ENCODE results near the gene CDC42BPG. TPM values are rescaled to one million over a fixed set of nuclear protein-coding genes. Genes with fewer than 3 reads are reported as not detected.

Gene CDC42BPG, protein sequence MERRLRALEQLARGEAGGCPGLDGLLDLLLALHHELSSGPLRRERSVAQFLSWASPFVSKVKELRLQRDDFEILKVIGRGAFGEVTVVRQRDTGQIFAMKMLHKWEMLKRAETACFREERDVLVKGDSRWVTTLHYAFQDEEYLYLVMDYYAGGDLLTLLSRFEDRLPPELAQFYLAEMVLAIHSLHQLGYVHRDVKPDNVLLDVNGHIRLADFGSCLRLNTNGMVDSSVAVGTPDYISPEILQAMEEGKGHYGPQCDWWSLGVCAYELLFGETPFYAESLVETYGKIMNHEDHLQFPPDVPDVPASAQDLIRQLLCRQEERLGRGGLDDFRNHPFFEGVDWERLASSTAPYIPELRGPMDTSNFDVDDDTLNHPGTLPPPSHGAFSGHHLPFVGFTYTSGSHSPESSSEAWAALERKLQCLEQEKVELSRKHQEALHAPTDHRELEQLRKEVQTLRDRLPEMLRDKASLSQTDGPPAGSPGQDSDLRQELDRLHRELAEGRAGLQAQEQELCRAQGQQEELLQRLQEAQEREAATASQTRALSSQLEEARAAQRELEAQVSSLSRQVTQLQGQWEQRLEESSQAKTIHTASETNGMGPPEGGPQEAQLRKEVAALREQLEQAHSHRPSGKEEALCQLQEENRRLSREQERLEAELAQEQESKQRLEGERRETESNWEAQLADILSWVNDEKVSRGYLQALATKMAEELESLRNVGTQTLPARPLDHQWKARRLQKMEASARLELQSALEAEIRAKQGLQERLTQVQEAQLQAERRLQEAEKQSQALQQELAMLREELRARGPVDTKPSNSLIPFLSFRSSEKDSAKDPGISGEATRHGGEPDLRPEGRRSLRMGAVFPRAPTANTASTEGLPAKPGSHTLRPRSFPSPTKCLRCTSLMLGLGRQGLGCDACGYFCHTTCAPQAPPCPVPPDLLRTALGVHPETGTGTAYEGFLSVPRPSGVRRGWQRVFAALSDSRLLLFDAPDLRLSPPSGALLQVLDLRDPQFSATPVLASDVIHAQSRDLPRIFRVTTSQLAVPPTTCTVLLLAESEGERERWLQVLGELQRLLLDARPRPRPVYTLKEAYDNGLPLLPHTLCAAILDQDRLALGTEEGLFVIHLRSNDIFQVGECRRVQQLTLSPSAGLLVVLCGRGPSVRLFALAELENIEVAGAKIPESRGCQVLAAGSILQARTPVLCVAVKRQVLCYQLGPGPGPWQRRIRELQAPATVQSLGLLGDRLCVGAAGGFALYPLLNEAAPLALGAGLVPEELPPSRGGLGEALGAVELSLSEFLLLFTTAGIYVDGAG (N-terminal part only)
- total RNA-seq (2022) (26.5 and 33.0 TPM in 2 replicates), Bru-seq, nascent RNA (percentile 51 among the genes with signal in this experiment), BruChase-seq, experiment 1, labeled RNA remaining after a 6-hour chase (percentile 70 among the genes with signal in this experiment), BruChase-seq, experiment 2, labeled RNA remaining after a 2-hour chase (percentile 71 among the genes with signal in this experiment)
- long read RNA-seq, full-length matches to known transcripts = 1 of 9 reads
- long read RNA-seq, partial matches to known transcripts = 4 of 9 reads
- long read RNA-seq, other reads (novel, unspliced or antisense) = 4 of 9 reads

- Mint-ChIP-seq H3K27ac (ENCODE audit: unreplicated experiment) (peak within 1 kb of the TSS; percentile 29), H3K27me3 (ENCODE audit: unreplicated experiment) (no peaks in the 10 kb centered on the region), H3K4me3 (ENCODE audit: low read depth, unreplicated experiment) (peak within 1 kb of the TSS; percentile 92), H3K36me3 (ENCODE audit: insufficient read depth, unreplicated experiment) (peaks cover 52% of the 10 kb centered on the region), H3K9me3 (ENCODE audit: low read depth, unreplicated experiment) (no peaks in the 10 kb centered on the region), H3K4me1 (ENCODE audit: low read depth, unreplicated experiment) (peaks cover 51% of the 10 kb centered on the region)
- DNase-seq = peak; percentile 94
- TF ChIP-seq, protein P1, sequence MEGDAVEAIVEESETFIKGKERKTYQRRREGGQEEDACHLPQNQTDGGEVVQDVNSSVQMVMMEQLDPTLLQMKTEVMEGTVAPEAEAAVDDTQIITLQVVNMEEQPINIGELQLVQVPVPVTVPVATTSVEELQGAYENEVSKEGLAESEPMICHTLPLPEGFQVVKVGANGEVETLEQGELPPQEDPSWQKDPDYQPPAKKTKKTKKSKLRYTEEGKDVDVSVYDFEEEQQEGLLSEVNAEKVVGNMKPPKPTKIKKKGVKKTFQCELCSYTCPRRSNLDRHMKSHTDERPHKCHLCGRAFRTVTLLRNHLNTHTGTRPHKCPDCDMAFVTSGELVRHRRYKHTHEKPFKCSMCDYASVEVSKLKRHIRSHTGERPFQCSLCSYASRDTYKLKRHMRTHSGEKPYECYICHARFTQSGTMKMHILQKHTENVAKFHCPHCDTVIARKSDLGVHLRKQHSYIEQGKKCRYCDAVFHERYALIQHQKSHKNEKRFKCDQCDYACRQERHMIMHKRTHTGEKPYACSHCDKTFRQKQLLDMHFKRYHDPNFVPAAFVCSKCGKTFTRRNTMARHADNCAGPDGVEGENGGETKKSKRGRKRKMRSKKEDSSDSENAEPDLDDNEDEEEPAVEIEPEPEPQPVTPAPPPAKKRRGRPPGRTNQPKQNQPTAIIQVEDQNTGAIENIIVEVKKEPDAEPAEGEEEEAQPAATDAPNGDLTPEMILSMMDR (IDR thresholded peaks at IDR 0.05; ENCODE audit: unreplicated experiment) = peak; percentile 79
- intact Hi-C loops (cut with micrococcal nuclease; ENCODE audit: unreplicated experiment) = loop anchor here (5.0 to 10.0 kb wide), 3 partner anchors 153 to 270 kb away; partner anchors contain the start of genes ARL2, BATF2, TM7SF2 and ZNHIT2
- CTCF ChIA-PET = interaction anchor here (0.7 to 2.5 kb wide), 13 partner anchors 9 to 338 kb away, joined by 3 to 11 read pairs (median 3); partner anchors contain the start of genes ARL2, BATF2, MEN1 and SF1
- no TSS peak for BruUV-seq (replicated peaks)
These were observed at the start of gene CDC42BPG for GRCh38 chr11:64844330-64845128. CDC42BPG (minus strand) TSS chr11:64844653; CDS start chr11:64844569, 84 bp downstream.

- BruUV-seq (replicated peaks) = no TSS peak
- H3K9me3 Mint-ChIP-seq (ENCODE audit: low read depth, unreplicated experiment) = no peaks in the 10 kb centered on the region
- TF ChIP-seq, protein P1 (IDR thresholded peaks at IDR 0.05; ENCODE audit: unreplicated experiment) = no peak
- H3K27ac Mint-ChIP-seq (ENCODE audit: unreplicated experiment) = peak overlapping the region; percentile 20
- H3K36me3 Mint-ChIP-seq (ENCODE audit: insufficient read depth, unreplicated experiment) = peaks cover 65% of the 10 kb centered on the region
- DNase-seq = peak; percentile 81
- CTCF ChIA-PET = interaction anchor here (1.0 to 3.5 kb wide), 4 partner anchors 24 to 84 kb away, joined by 3 to 25 read pairs (median 4); no protein-coding TSS in a partner anchor
- H3K4me3 Mint-ChIP-seq (ENCODE audit: low read depth, unreplicated experiment) = peak overlapping the region; percentile 80
- no peaks in the 10 kb centered on the region for H3K27me3 Mint-ChIP-seq (ENCODE audit: unreplicated experiment)
- H3K4me1 Mint-ChIP-seq (ENCODE audit: low read depth, unreplicated experiment) = peaks cover 38% of the 10 kb centered on the region
- intact Hi-C loops (cut with micrococcal nuclease; ENCODE audit: unreplicated experiment) = loop anchor here (2.0 kb wide), 1 partner anchor 39 kb away; no protein-coding TSS in a partner anchor
These were observed 49.0 kb upstream of the CDC42BPG start for GRCh38 chr11:64893194-64894069.

- H3K27ac Mint-ChIP-seq (ENCODE audit: unreplicated experiment) = no peak overlapping the region
- TSS peak; percentile 54 for BruUV-seq (replicated peaks)
- H3K4me3 Mint-ChIP-seq (ENCODE audit: low read depth, unreplicated experiment) = peak overlapping the region; percentile 80
- H3K36me3 Mint-ChIP-seq (ENCODE audit: insufficient read depth, unreplicated experiment) = peaks cover 70% of the 10 kb centered on the region
- CTCF ChIA-PET = interaction anchor here (1.6 to 3.5 kb wide), 2 partner anchors 38 to 45 kb away, joined by 5 to 25 read pairs; no protein-coding TSS in a partner anchor
- H3K9me3 Mint-ChIP-seq (ENCODE audit: low read depth, unreplicated experiment) = no peaks in the 10 kb centered on the region
- H3K4me1 Mint-ChIP-seq (ENCODE audit: low read depth, unreplicated experiment) = peaks cover 44% of the 10 kb centered on the region
- TF ChIP-seq, protein P1 (IDR thresholded peaks at IDR 0.05; ENCODE audit: unreplicated experiment) = no peak
- intact Hi-C loops (cut with micrococcal nuclease; ENCODE audit: unreplicated experiment) = no loop called here
- H3K27me3 Mint-ChIP-seq (ENCODE audit: unreplicated experiment) = no peaks in the 10 kb centered on the region
- DNase-seq = no peak
These were observed 48.4 kb upstream of the CDC42BPG start for GRCh38 chr11:64892838-64893193.
